Endothelial cell of umbilical vein (primary cell): ENCODE measurements around the gene RASAL2. TPM values are rescaled to one million over a fixed set of nuclear protein-coding genes. Genes with fewer than 3 reads are reported as not detected.

Source experiments
- BruUV-seq: library from RNA; stranded (reverse); fragments of 400-500 nt; replicated peaks from 2 replicates; lab custom pipeline; 2021; lab: Mats Ljungman, UMichigan
- CTCF ChIA-PET: fragments of 300-600, 350-600 bp; sonication (Branson Sonifier 250); formaldehyde crosslinking; loops from one replicate; lab custom pipeline; 2021; ENCODE audit warnings: antibody characterized with exemption, inconsistent platforms; lab: Charles Lee
- POLR2A ChIA-PET: fragments of 300-600, 350-600 bp; sonication (Branson Sonifier 250); formaldehyde crosslinking; loops from one replicate; lab custom pipeline; 2021; ENCODE audit warnings: antibody characterized with exemption, inconsistent platforms; lab: Charles Lee
- DNase-seq: peaks from one replicate; pipeline ENCODE4 v3.0.0-alpha.2; 2011; ENCODE audit warnings: low read depth, low spot score
- FAIRE-seq: peaks from 2 replicates; lab custom pipeline; 2011; peaks lifted over from hg19 to GRCh38; lab: Jason Lieb, UNC
- H2AFZ ChIP-seq: 2 replicates; pipeline ENCODE4 v1.6.0; 2012; ENCODE audit warnings: low read depth, low read length, control low read depth, inconsistent platforms
- H3K27ac ChIP-seq: 2 replicates; pipeline ENCODE4 v1.5.1; 2011; ENCODE audit warnings: low read depth, mild to moderate bottlenecking, control low read depth, low read length, moderate library complexity; ENCODE audit not compliant: insufficient read depth
- H3K27me3 ChIP-seq, 2 experiments: 2 replicates each; pipeline versions ENCODE4 v1.6.0 to v1.6.1; 2011; ENCODE audit warnings: low read length in 2 of 2, mixed read lengths in 1 of 2; ENCODE audit not compliant: control insufficient read depth in 2 of 2, insufficient read depth in 2 of 2
- H3K36me3 ChIP-seq, 2 experiments: 2 replicates in 1 of 2; 3 replicates in 1 of 2; pipeline ENCODE4 v1.5.1; 2011; ENCODE audit warnings: low read length in 2 of 2, mild to moderate bottlenecking in 1 of 2, moderate library complexity in 1 of 2; ENCODE audit not compliant: control insufficient read depth in 2 of 2, insufficient read depth in 2 of 2; ENCODE audit errors: extremely low read depth in 1 of 2
- H3K4me1 ChIP-seq: 3 replicates; pipeline ENCODE4 v1.5.1; 2011; ENCODE audit warnings: mild to moderate bottlenecking, low read length; ENCODE audit not compliant: control insufficient read depth, insufficient read depth; ENCODE audit errors: extremely low read depth
- H3K4me2 ChIP-seq: 2 replicates; pipeline ENCODE4 v1.6.1; 2011; ENCODE audit warnings: low read length, control low read depth, mixed read lengths; ENCODE audit not compliant: insufficient read depth
- H3K4me3 ChIP-seq, 3 experiments: fragments of 200-600 bp in 1 of 3; sonication (generic), shearing (Covaris generic) in 1 of 3; replicated peaks in 1 of 3; 2 replicates each; pipeline ENCODE4 v1.5.1; 2011 to 2016; ENCODE audit warnings: control low read depth in 3 of 3, low read length in 3 of 3, mild to moderate bottlenecking in 2 of 3, inconsistent platforms in 1 of 3, low read depth in 1 of 3, moderate library complexity in 1 of 3; ENCODE audit not compliant: insufficient read depth in 1 of 3
- H3K79me2 ChIP-seq: 2 replicates; pipeline ENCODE4 v1.6.0; 2012; ENCODE audit warnings: low read length, inconsistent platforms; ENCODE audit not compliant: control insufficient read depth, insufficient read depth
- H3K9ac ChIP-seq: replicated peaks from 2 replicates; pipeline ENCODE3; 2011; ENCODE audit warnings: low read length, control low read depth; ENCODE audit not compliant: insufficient read depth; ENCODE audit errors: extremely low read depth
- H3K9me1 ChIP-seq: replicated peaks from 3 replicates; pipeline ENCODE4 v1.6.0; 2011; ENCODE audit warnings: mild to moderate bottlenecking, low read length; ENCODE audit not compliant: control insufficient read depth, insufficient read depth; ENCODE audit errors: extremely low read depth
- H3K9me3 ChIP-seq: replicated peaks from 2 replicates; pipeline ENCODE4 v1.5.1; 2012; ENCODE audit warnings: low read length, inconsistent platforms; ENCODE audit not compliant: control insufficient read depth, insufficient read depth
- H4K20me1 ChIP-seq: replicated peaks from 2 replicates; pipeline ENCODE3; 2011; ENCODE audit warnings: mild to moderate bottlenecking, low read length; ENCODE audit not compliant: control insufficient read depth, insufficient read depth; ENCODE audit errors: extremely low read depth
- FOS ChIP-seq: IDR thresholded peaks from 2 replicates; pipeline ENCODE4 v1.6.1; 2011; ENCODE audit warnings: mild to moderate bottlenecking, low read length, moderate library complexity, borderline replicate concordance; ENCODE audit not compliant: insufficient read depth
- GATA2 ChIP-seq: IDR thresholded peaks from 2 replicates; pipeline ENCODE4 v1.7.0; 2011; ENCODE audit warnings: low read depth, mild to moderate bottlenecking, moderate library complexity, mixed read lengths, low read length; ENCODE audit not compliant: insufficient read length, insufficient read depth
- JUN ChIP-seq: IDR thresholded peaks from 2 replicates; pipeline ENCODE4 v1.6.1; 2011; ENCODE audit warnings: borderline replicate concordance, low read depth; ENCODE audit not compliant: insufficient read length, insufficient read depth
- MYC ChIP-seq: IDR thresholded peaks from one replicate; pipeline ENCODE4 v1.6.1; 2011; ENCODE audit warnings: mild to moderate bottlenecking, low read depth, low read length
- POLR2A ChIP-seq: IDR thresholded peaks from 2 replicates; pipeline ENCODE4 v1.6.1; 2012; ENCODE audit warnings: low read depth, mild to moderate bottlenecking, control low read depth, low read length
- POLR2AphosphoS5 ChIP-seq: IDR thresholded peaks from 2 replicates; pipeline ENCODE4 v1.6.1; 2012; ENCODE audit warnings: low read depth, mild to moderate bottlenecking, control low read depth, low read length, moderate library complexity; ENCODE audit not compliant: insufficient read depth
- dilution Hi-C: fragments of 300-500 bp; cut with MboI; formaldehyde crosslinking; loops from one replicate; pipeline ENCODE4 v1.15.0; 2019; ENCODE audit warnings: low sequenced_read_pairs; ENCODE audit not compliant: extremely low pct_ligation_motif_present
- intact Hi-C: fragments of 100-400 bp; cut with micrococcal nuclease; formaldehyde crosslinking; loops from one replicate; pipeline ENCODE4 v1.10.0; 2022
- polyA plus RNA-seq, 4 experiments: library from polyadenylated mRNA; depleted of rRNA in 3 of 4; stranded (reverse) in 3 of 4; unstranded in 1 of 4; fragments of >200 nt; gene quantifications; 2 replicates each; pipeline versions ENCODE4 v1.2.1 to v1.2.3, GENCODE V29; 2011 to 2012; ENCODE audit warnings: missing spikeins in 1 of 4
- total RNA-seq: library from RNA; stranded (reverse); gene quantifications from 2 replicates; pipeline ENCODE4 v1.2.3, GENCODE V29; 2021
- TF ChIP-seq, protein P1 (sequence below), 2 donors: IDR thresholded peaks; 1 replicate in 1 of 2; 2 replicates in 1 of 2; pipeline ENCODE4 v1.5.1; 2011; ENCODE audit warnings: low read length in 2 of 2, mild to moderate bottlenecking in 2 of 2, moderate library complexity in 2 of 2, control low read depth in 1 of 2, inconsistent platforms in 1 of 2, low read depth in 1 of 2; ENCODE audit not compliant: insufficient read depth in 1 of 2; ENCODE audit errors: extremely low read depth in 1 of 2
- TF ChIP-seq, protein P2 (sequence below): IDR thresholded peaks from 2 replicates; pipeline ENCODE4 v1.6.1; 2011; ENCODE audit not compliant: insufficient read depth, insufficient read length

The RASAL2 gene
- total and polyA plus RNA-seq, 2 donors (not counting 3 experiments of a cell fraction or from before 2014, with no cell fraction given), result 12.5 to 15.5 TPM

DNA sequence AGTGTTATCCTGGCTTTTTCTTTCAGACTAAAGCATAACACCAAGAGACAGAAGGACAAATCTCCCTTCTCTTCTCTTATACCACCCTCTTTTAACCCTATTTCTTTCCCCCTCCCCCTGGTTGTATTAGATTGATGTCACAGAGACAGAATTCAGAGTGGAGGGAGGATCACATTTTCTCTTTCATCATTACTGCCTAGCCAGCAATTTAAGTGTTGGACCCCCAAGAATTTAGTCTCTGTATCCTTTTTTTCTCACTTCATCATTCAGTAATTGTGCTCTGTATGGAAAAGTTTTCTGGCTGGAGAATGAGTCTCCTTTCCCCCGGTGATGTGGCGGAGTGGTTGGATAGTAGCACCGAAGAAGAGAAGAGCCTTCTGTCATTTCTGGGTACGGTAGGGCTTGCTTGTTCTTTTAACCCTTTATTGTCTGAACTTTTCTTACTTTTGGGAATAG is 278.1 kb downstream of the RASAL2 start:
- no peaks in the 10 kb centered on the region for H3K27me3 ChIP-seq
- H3K4me1 ChIP-seq, result peaks cover 8% of the 10 kb centered on the region
- no peaks in the 10 kb centered on the region for H3K9me3 ChIP-seq
- TF ChIP-seq, protein P1, sequence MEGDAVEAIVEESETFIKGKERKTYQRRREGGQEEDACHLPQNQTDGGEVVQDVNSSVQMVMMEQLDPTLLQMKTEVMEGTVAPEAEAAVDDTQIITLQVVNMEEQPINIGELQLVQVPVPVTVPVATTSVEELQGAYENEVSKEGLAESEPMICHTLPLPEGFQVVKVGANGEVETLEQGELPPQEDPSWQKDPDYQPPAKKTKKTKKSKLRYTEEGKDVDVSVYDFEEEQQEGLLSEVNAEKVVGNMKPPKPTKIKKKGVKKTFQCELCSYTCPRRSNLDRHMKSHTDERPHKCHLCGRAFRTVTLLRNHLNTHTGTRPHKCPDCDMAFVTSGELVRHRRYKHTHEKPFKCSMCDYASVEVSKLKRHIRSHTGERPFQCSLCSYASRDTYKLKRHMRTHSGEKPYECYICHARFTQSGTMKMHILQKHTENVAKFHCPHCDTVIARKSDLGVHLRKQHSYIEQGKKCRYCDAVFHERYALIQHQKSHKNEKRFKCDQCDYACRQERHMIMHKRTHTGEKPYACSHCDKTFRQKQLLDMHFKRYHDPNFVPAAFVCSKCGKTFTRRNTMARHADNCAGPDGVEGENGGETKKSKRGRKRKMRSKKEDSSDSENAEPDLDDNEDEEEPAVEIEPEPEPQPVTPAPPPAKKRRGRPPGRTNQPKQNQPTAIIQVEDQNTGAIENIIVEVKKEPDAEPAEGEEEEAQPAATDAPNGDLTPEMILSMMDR (IDR thresholded peaks at IDR 0.05; ENCODE audit: extremely low read depth in 1 of 2, insufficient read depth in 1 of 2, low read depth in 1 of 2, low read length in 2 of 2), result no peak
- no peak for TF ChIP-seq POLR2A
- TF ChIP-seq POLR2AphosphoS5, result no peak
- no peak for TF ChIP-seq JUN
- TF ChIP-seq GATA2, result no peak
- TF ChIP-seq FOS, result no peak
- no peak for TF ChIP-seq MYC
- TF ChIP-seq, protein P2, sequence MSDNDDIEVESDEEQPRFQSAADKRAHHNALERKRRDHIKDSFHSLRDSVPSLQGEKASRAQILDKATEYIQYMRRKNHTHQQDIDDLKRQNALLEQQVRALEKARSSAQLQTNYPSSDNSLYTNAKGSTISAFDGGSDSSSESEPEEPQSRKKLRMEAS, result no peak
- no peak overlapping the region for H3K9ac ChIP-seq
- FAIRE-seq (no peak), DNase-seq (no peak)
- no TSS peak for BruUV-seq
- no peaks in the 10 kb centered on the region for H3K79me2 ChIP-seq
- POLR2A ChIA-PET, result no interaction called here
- H2AFZ ChIP-seq, result peak overlapping the region; percentile 71
- no peaks in the 10 kb centered on the region for H3K36me3 ChIP-seq
- H3K27ac ChIP-seq, result no peak overlapping the region
- CTCF ChIA-PET, result interaction anchor here (1.3 to 1.8 kb wide), 5 partner anchors 11 to 160 kb away, joined by 3 to 7 read pairs (median 4); no protein-coding TSS in a partner anchor
- dilution Hi-C loops, result no loop called here
- peak overlapping the region; percentile 81 for H3K4me2 ChIP-seq
- H3K9me1 ChIP-seq, result no peaks in the 10 kb centered on the region
- peak overlapping the region in 2 of 3 experiments; percentile 23 to 60 for H3K4me3 ChIP-seq
- H4K20me1 ChIP-seq, result no peaks in the 10 kb centered on the region
- intact Hi-C loops, result loop anchor here (5.0 kb wide), 1 partner anchor 130 kb away; no protein-coding TSS in a partner anchor
